Fibroblast of the aortic adventitia (primary cell): ENCODE results near the gene INSRR. TPM values are rescaled to one million over a fixed set of nuclear protein-coding genes. Genes with fewer than 3 reads are reported as not detected.

Experiments
- DNase-seq: peaks from one replicate; pipeline ENCODE4 v3.0.0-alpha.2; 2010; ENCODE audit warnings: low read depth
- H3K4me3 ChIP-seq: 2 replicates; pipeline ENCODE4 v1.5.1; 2011; ENCODE audit warnings: low read depth, mild to moderate bottlenecking, control low read depth, low read length, moderate library complexity
- total RNA-seq: library from RNA; depleted of rRNA; stranded (reverse); fragments of >200 nt; gene quantifications from 2 replicates; pipeline ENCODE4 v1.2.3, GENCODE V29; 2012; ENCODE audit warnings: low replicate concordance
- TF ChIP-seq, protein P1 (sequence below): IDR thresholded peaks from 2 replicates; pipeline ENCODE4 v1.5.1; 2011; ENCODE audit warnings: mild to moderate bottlenecking, low read length, control low read depth, inconsistent platforms; ENCODE audit not compliant: insufficient read depth

The INSRR gene
- total RNA-seq, 1 donor, result not detected

DNA sequence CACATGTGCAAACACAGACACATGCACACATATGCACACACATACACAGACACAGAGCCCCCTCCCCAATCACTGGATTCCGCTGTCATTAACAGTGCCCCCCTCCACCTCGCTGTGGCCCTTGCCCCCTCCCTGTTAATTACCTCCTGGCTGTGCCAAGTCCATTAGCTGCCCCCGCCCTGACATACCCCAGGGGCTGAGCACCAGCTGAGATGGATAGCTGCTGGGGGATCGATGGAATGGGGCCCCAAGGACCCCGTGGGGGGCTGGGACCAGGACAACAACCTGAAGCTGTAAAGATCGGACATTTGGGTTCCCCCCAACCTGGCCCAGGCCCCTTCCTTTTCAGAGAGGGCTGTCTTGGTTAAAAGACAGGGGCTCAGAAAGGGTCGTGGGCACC, 25.0 kb upstream of the INSRR start:
- DNase-seq, result no peak
- TF ChIP-seq, protein P1, sequence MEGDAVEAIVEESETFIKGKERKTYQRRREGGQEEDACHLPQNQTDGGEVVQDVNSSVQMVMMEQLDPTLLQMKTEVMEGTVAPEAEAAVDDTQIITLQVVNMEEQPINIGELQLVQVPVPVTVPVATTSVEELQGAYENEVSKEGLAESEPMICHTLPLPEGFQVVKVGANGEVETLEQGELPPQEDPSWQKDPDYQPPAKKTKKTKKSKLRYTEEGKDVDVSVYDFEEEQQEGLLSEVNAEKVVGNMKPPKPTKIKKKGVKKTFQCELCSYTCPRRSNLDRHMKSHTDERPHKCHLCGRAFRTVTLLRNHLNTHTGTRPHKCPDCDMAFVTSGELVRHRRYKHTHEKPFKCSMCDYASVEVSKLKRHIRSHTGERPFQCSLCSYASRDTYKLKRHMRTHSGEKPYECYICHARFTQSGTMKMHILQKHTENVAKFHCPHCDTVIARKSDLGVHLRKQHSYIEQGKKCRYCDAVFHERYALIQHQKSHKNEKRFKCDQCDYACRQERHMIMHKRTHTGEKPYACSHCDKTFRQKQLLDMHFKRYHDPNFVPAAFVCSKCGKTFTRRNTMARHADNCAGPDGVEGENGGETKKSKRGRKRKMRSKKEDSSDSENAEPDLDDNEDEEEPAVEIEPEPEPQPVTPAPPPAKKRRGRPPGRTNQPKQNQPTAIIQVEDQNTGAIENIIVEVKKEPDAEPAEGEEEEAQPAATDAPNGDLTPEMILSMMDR, result no peak
- no peak overlapping the region for H3K4me3 ChIP-seq

DNA sequence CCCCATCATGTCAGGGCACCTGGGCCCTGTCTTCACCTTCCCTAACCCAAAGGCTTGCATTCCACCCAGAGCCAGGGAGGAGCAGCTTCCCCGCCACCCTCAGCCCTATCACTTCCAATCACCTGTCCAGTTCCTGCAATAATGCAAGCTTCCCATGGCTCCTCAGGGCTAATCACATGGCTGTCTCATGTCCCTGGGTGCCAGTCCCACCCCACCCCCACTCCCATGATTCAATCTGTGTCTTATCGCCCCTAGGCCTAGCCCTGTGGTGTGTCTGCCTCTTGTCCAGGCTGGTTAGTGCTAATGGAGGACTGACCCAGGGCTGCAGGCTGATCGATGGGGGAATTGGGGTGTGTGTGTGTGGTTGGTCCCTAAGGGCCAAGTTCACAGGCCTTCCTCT, 23.6 kb upstream of the INSRR start:
- no peak for DNase-seq
- TF ChIP-seq, protein P1, result no peak
- H3K4me3 ChIP-seq, result no peak overlapping the region

DNA sequence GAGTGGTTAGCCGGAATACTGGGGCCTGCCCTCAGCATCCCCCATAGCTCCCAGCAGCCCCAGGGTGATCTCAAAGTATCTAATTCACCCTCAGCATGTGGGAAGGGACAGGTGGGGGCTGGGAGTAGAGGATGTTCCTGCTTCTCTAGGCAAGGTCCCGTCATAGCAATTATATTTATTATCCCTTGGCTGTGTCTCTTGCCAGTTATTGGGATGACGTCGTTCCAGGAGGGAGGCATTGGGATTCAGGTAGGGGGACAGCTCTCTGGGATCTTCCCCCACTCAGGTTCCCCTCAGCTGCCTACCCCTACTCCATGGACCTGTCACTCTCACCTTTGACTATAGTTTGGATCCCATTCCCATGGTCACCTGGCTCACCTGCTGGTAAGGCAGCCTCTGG, 22.7 kb upstream of the INSRR start:
- H3K4me3 ChIP-seq, result no peak overlapping the region
- DNase-seq, result no peak
- TF ChIP-seq, protein P1, result no peak

DNA sequence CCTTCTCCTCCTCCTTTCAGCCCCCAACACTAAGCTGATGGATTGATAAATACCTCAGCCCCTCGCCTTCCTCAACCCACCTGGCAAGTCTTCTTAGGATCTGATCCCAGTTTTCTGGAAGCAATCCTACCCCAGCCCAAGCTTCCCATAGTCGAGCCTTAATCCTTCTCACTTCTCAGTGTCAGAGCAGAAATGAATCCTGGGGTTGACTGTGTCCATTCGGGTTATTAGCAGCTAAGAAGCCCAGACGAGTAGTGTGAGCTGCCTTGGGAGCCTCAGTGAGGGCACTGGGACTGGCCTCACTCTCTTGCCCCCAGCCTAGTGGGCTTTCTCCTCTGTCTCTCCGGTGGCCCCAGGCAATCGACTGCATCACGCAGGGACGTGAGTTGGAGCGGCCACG, 22.2 kb upstream of the INSRR start:
- H3K4me3 ChIP-seq, result no peak overlapping the region
- DNase-seq, result no peak
- TF ChIP-seq, protein P1, result no peak

DNA sequence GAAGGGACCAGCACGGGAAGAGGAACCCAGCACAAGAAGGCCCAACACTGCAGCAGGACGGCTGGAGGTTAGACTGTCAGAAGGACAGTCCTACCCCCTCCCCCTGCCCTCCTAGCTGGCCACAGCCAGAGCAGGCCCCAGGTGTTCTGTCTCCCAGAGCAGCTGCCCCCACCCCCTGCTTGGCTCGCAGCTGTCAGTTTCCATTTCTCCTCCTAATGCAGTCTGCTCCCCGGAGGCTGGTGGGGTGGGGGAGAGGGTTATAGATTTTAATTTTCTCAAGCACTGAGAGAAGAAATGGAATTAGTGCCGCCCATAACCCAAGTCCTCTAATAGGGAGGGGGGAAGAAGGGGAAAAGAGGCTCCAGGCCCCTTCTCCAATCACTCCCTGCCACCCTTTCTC, 21.6 kb upstream of the INSRR start:
- TF ChIP-seq, protein P1, result no peak
- no peak for DNase-seq
- H3K4me3 ChIP-seq, result no peak overlapping the region

DNA sequence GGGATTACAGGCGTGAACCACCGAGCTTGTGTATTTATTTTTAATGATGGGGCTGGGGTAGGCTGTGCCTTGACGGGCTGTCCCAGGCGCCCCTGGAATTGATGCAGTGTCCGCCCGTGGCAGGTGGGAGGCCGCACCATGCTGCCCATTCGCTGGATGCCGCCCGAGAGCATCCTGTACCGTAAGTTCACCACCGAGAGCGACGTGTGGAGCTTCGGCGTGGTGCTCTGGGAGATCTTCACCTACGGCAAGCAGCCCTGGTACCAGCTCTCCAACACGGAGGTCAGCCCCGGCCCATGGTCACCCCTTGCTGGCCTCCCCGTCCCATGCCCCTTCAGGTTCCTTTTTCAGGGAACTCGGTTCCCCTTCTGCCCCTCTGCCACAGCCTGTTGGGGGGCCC, 21.0 kb upstream of the INSRR start:
- no peak for DNase-seq
- TF ChIP-seq, protein P1, result no peak
- H3K4me3 ChIP-seq, result no peak overlapping the region

DNA sequence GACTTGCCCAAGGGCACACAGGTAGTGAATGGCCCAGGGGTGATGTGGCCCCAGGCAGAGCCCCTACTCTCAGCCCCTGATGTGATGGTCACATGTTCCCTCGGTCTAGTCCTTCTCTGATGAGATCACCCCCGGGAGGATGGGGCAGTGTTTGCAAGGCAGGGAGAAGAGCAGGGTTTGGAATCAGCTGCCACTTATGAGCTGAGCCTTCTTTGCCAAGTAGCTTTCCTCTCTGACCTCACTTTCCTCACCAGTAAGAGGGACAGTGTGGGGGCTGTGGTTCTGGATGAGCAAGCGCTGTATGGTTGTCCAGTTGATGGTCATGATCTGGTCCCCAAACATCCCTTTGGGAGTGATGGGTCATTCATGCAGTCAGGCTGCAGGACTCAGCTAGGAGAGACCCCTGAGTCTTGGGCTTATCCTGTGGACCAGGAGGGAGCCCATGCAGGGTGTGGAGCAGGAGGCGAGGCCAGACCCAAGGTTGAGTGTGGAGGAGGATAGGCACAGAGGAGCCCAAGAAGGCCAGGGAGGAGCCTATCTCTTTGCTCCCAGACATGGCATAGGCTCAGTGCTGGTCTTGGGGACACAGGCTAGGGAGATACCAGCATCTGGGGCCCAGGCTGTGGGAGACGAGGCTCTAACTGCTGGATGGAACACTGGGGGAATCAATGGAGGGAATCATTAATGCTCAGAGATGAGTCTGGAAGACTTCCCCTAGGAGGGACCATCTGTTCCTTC, 18.7 kb upstream of the INSRR start:
- no peak overlapping the region for H3K4me3 ChIP-seq
- TF ChIP-seq, protein P1, result no peak
- DNase-seq, result no peak
